ENCODE data around the gene ADAM22.

Gene ADAM22

DNA sequence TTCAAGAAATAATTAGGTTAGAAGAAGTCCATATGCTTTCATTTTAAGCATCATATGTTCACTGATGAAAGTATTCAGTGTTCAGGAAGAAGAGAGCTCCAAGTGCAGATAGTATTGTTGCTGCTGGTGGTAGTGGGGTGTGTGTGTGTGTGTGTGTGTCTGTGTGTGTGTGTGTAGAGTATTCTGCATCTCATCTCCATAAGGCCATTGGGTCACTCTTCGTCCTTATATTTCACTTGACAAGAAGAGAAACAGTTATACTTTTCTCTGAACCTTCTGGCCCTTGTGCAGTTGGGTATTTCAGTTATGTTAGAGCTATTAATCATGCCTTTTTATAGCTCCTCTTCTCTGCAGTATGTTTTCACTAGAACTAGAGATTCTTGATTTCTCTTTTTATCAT lies 26.2 kb downstream of the ADAM22 start:
- no peak overlapping the region for H3K4me3 ChIP-seq (ENCODE audit: low read depth, low read length)
- H3K36me3 ChIP-seq (ENCODE audit: control insufficient read depth, insufficient read depth, low read length) = no peaks in the 10 kb centered on the region
- H3K9me3 ChIP-seq (ENCODE audit: control insufficient read depth, insufficient read depth, low read length) = peaks cover 8% of the 10 kb centered on the region; the same call in 1 of the 2 replicates
- no peaks in the 10 kb centered on the region for H3K4me1 ChIP-seq (ENCODE audit: control insufficient read depth, insufficient read depth, low read length)
- H3K9ac ChIP-seq (ENCODE audit: low read depth, low read length) = no peak overlapping the region
- H3K27me3 ChIP-seq (ENCODE audit: control insufficient read depth, insufficient read depth, low read length) = no peaks in the 10 kb centered on the region
- H3K27ac ChIP-seq (ENCODE audit: low read depth, low read length) = no peak overlapping the region

DNA sequence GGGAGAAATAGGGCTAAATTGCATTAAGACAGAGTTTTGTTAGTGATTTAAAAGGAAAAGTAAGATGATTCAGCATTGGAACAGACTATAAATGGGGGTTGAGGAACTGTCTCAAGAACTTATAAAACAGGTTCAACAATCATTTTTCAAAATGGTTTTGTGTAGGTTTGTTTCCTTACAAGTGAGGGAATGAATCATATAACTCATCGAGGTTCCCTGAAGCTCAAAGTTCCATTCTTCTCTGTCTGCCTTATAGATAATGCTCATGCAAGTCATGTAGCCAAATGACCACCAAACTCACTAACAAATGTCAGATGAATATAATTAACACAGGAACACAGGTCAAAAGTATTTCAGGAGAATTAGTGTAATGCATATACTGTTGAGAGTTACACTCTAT lies 27.7 kb downstream of the ADAM22 start:
- Histone ChIP-seq H3K27ac (ENCODE audit: low read depth, low read length) (no peak overlapping the region), H3K36me3 (ENCODE audit: control insufficient read depth, insufficient read depth, low read length) (no peaks in the 10 kb centered on the region), H3K4me1 (ENCODE audit: control insufficient read depth, insufficient read depth, low read length) (no peaks in the 10 kb centered on the region), H3K4me3 (ENCODE audit: low read depth, low read length) (no peak overlapping the region), H3K9me3 (ENCODE audit: control insufficient read depth, insufficient read depth, low read length) (no peaks in the 10 kb centered on the region), H3K27me3 (ENCODE audit: control insufficient read depth, insufficient read depth, low read length) (no peaks in the 10 kb centered on the region), H3K9ac (ENCODE audit: low read depth, low read length) (no peak overlapping the region)

DNA sequence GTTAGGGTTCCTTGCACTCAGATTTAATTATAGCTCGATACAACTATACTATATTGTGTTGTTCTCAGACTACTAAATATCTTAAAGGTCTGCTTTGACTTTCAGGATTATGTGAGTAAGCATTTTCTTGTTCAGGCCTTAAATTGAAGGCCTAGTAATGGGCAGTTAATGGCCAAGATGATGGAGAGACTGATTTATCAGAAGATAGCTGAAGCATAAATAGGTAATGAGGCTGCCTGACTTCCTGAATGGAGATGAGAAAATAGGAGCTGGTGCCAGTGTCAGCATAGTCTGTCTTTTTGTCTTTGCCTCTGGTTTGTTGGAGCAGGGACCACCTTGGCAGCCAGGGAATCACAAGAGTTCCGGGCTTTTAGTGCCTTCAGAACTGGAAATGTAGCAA lies 32.2 kb downstream of the ADAM22 start:
- Histone ChIP-seq H3K27me3 (ENCODE audit: control insufficient read depth, insufficient read depth, low read length) (no peaks in the 10 kb centered on the region), H3K4me3 (ENCODE audit: low read depth, low read length) (no peak overlapping the region), H3K36me3 (ENCODE audit: control insufficient read depth, insufficient read depth, low read length) (no peaks in the 10 kb centered on the region), H3K27ac (ENCODE audit: low read depth, low read length) (no peak overlapping the region), H3K9ac (ENCODE audit: low read depth, low read length) (no peak overlapping the region), H3K9me3 (ENCODE audit: control insufficient read depth, insufficient read depth, low read length) (no peaks in the 10 kb centered on the region), H3K4me1 (ENCODE audit: control insufficient read depth, insufficient read depth, low read length) (no peaks in the 10 kb centered on the region)

- H3K9me3 ChIP-seq (ENCODE audit: control insufficient read depth, insufficient read depth, low read length) = no peaks in the 10 kb centered on the region
- H3K4me1 ChIP-seq (ENCODE audit: control insufficient read depth, insufficient read depth, low read length) = no peaks in the 10 kb centered on the region
- no peak overlapping the region for H3K9ac ChIP-seq (ENCODE audit: low read depth, low read length)
- no peak overlapping the region for H3K4me3 ChIP-seq (ENCODE audit: low read depth, low read length)
- no peaks in the 10 kb centered on the region for H3K36me3 ChIP-seq (ENCODE audit: control insufficient read depth, insufficient read depth, low read length)
- H3K27me3 ChIP-seq (ENCODE audit: control insufficient read depth, insufficient read depth, low read length) = no peaks in the 10 kb centered on the region
- H3K27ac ChIP-seq (ENCODE audit: low read depth, low read length) = no peak overlapping the region
Measured at GRCh38 chr7:87968021-87968420, 34.0 kb downstream of the ADAM22 start.

DNA sequence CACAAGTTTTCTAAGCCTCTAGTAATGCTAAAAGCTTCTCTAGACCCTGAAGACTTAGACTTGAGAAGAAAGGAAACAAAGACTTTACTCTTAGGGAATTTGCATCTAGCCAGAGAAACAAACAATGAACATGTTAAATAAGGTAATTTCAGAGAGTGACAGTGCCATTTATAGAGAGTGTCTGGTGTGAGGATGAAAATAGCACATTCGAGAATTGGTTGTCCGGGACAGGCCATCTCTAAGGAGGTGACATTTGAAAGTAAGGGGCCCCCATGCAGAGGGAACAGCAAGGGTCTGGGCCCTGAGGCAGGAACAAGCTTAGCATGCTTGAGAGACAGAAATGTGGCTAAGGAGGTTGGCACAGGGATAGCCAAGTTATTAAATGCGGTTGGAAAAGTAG lies 48.1 kb downstream of the ADAM22 start:
- no peak overlapping the region for H3K4me3 ChIP-seq (ENCODE audit: low read depth, low read length)
- H3K9me3 ChIP-seq (ENCODE audit: control insufficient read depth, insufficient read depth, low read length) = no peaks in the 10 kb centered on the region
- no peak overlapping the region for H3K9ac ChIP-seq (ENCODE audit: low read depth, low read length)
- H3K36me3 ChIP-seq (ENCODE audit: control insufficient read depth, insufficient read depth, low read length) = no peaks in the 10 kb centered on the region
- no peaks in the 10 kb centered on the region for H3K27me3 ChIP-seq (ENCODE audit: control insufficient read depth, insufficient read depth, low read length)
- H3K4me1 ChIP-seq (ENCODE audit: control insufficient read depth, insufficient read depth, low read length) = no peaks in the 10 kb centered on the region
- H3K27ac ChIP-seq (ENCODE audit: low read depth, low read length) = no peak overlapping the region

GRCh38 chr7:87984088-87984487 lies 50.0 kb downstream of the ADAM22 start:
- no peak overlapping the region for H3K27ac ChIP-seq (ENCODE audit: low read depth, low read length)

GRCh38 chr7:87993269-87993668 lies 59.2 kb downstream of the ADAM22 start:
- no peak overlapping the region for H3K4me3 ChIP-seq (ENCODE audit: low read depth, low read length)

More at GRCh38 chr7:87984088-87984487, 50.0 kb downstream of the ADAM22 start:
- no peak overlapping the region for H3K9ac ChIP-seq (ENCODE audit: low read depth, low read length)
- no peaks in the 10 kb centered on the region for H3K9me3 ChIP-seq (ENCODE audit: control insufficient read depth, insufficient read depth, low read length)
- H3K36me3 ChIP-seq (ENCODE audit: control insufficient read depth, insufficient read depth, low read length) = no peaks in the 10 kb centered on the region
- H3K27me3 ChIP-seq (ENCODE audit: control insufficient read depth, insufficient read depth, low read length) = no peaks in the 10 kb centered on the region
- H3K4me3 ChIP-seq (ENCODE audit: low read depth, low read length) = no peak overlapping the region
- H3K4me1 ChIP-seq (ENCODE audit: control insufficient read depth, insufficient read depth, low read length) = no peaks in the 10 kb centered on the region

DNA sequence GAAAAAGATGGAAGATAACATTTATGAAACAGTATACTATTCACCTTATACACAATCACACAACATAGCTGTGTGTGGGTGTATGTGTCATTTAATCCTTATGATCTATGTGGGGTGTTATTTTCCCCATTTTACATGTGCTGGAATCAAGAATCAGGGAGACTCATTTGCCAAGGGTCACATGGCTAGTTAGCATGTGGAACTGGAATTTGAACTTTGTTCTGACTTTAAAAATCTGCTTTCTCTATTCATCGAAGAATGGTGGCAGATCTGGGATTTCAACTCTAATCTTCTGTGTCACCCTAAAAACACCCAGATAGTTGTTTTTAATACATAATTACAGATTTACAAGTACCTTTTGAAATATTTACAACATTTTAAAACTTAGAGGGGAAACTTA lies 65.2 kb downstream of the ADAM22 start:
- Histone ChIP-seq H3K9ac (ENCODE audit: low read depth, low read length) (no peak overlapping the region), H3K27me3 (ENCODE audit: control insufficient read depth, insufficient read depth, low read length) (no peaks in the 10 kb centered on the region), H3K27ac (ENCODE audit: low read depth, low read length) (no peak overlapping the region), H3K36me3 (ENCODE audit: control insufficient read depth, insufficient read depth, low read length) (no peaks in the 10 kb centered on the region), H3K9me3 (ENCODE audit: control insufficient read depth, insufficient read depth, low read length) (no peaks in the 10 kb centered on the region), H3K4me3 (ENCODE audit: low read depth, low read length) (no peak overlapping the region), H3K4me1 (ENCODE audit: control insufficient read depth, insufficient read depth, low read length) (no peaks in the 10 kb centered on the region)

More at GRCh38 chr7:87993269-87993668, 59.2 kb downstream of the ADAM22 start:
- Histone ChIP-seq H3K27ac (ENCODE audit: low read depth, low read length) (no peak overlapping the region), H3K4me1 (ENCODE audit: control insufficient read depth, insufficient read depth, low read length) (no peaks in the 10 kb centered on the region), H3K27me3 (ENCODE audit: control insufficient read depth, insufficient read depth, low read length) (no peaks in the 10 kb centered on the region), H3K9ac (ENCODE audit: low read depth, low read length) (no peak overlapping the region), H3K36me3 (ENCODE audit: control insufficient read depth, insufficient read depth, low read length) (no peaks in the 10 kb centered on the region), H3K9me3 (ENCODE audit: control insufficient read depth, insufficient read depth, low read length) (no peaks in the 10 kb centered on the region)

DNA sequence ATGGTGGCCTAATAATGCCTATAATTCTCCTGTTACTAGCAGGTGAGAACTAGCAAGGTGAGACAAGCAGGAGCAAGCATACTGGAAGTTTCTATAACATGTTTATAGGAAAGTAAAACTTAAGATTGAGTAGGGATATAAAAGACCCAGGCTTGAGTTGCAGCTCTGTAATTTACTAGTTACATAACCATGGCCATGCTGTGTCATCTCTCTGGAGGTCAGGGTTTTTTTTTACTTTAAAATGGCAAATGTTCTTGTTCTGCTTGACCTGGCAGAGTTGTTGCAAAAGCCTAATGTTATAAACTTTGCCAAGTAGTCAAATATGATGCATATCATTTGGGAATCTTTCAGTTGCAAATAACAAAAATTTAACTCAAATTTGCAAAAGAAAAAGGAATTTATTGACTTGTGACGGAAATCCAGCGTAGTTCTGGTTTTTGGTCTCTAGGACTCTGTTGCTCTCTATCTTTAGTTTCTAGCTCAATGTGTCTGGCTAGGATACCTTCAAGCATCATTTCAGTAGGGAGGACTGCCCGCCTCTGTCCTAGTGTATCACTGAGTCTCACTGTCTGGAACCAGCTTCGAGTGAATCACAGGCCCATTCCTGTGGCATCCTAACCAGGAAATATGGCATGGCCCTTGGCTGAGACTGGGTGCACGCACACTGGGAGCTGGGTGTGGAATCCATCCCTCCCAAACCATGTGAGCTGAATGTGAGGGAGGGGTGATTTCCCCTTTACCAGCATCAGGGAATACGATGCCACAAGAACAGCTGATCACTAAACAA lies 67.9 kb downstream of the ADAM22 start:
- H3K27me3 ChIP-seq (ENCODE audit: control insufficient read depth, insufficient read depth, low read length) = no peaks in the 10 kb centered on the region
- H3K4me3 ChIP-seq (ENCODE audit: low read depth, low read length) = no peak overlapping the region
- H3K27ac ChIP-seq (ENCODE audit: low read depth, low read length) = no peak overlapping the region
- no peak overlapping the region for H3K9ac ChIP-seq (ENCODE audit: low read depth, low read length)
- no peaks in the 10 kb centered on the region for H3K4me1 ChIP-seq (ENCODE audit: control insufficient read depth, insufficient read depth, low read length)
- no peaks in the 10 kb centered on the region for H3K9me3 ChIP-seq (ENCODE audit: control insufficient read depth, insufficient read depth, low read length)
- H3K36me3 ChIP-seq (ENCODE audit: control insufficient read depth, insufficient read depth, low read length) = no peaks in the 10 kb centered on the region

- H3K27ac ChIP-seq (ENCODE audit: low read depth, low read length) = no peak overlapping the region
- no peaks in the 10 kb centered on the region for H3K4me1 ChIP-seq (ENCODE audit: control insufficient read depth, insufficient read depth, low read length)
- no peak overlapping the region for H3K9ac ChIP-seq (ENCODE audit: low read depth, low read length)
- H3K9me3 ChIP-seq (ENCODE audit: control insufficient read depth, insufficient read depth, low read length) = no peaks in the 10 kb centered on the region
- H3K4me3 ChIP-seq (ENCODE audit: low read depth, low read length) = no peak overlapping the region
- H3K27me3 ChIP-seq (ENCODE audit: control insufficient read depth, insufficient read depth, low read length) = no peaks in the 10 kb centered on the region
- no peaks in the 10 kb centered on the region for H3K36me3 ChIP-seq (ENCODE audit: control insufficient read depth, insufficient read depth, low read length)
Measured at GRCh38 chr7:88002617-88003016, 68.6 kb downstream of the ADAM22 start.

DNA sequence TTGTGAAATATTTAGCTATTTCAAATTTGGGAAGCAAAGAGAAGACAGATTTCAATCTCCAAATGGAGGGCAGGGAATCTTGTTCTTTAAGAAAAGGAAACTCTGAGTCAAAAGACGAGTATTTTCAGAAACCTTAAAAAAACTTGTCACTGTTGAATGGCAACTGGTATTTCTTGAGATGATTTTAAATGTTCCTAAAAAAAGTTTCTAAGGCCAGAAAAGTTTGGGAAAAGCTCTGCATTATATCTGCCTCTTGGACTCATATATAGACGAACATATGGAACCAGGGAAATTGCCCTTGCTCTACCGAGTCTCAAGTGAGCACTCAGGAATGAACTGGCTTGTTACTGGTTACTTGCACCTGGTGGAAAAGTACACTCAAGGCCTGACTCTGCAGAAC lies 69.5 kb downstream of the ADAM22 start:
- H3K4me1 ChIP-seq (ENCODE audit: control insufficient read depth, insufficient read depth, low read length) = no peaks in the 10 kb centered on the region
- H3K36me3 ChIP-seq (ENCODE audit: control insufficient read depth, insufficient read depth, low read length) = no peaks in the 10 kb centered on the region
- H3K9ac ChIP-seq (ENCODE audit: low read depth, low read length) = no peak overlapping the region
- H3K9me3 ChIP-seq (ENCODE audit: control insufficient read depth, insufficient read depth, low read length) = no peaks in the 10 kb centered on the region
- H3K4me3 ChIP-seq (ENCODE audit: low read depth, low read length) = no peak overlapping the region
- no peak overlapping the region for H3K27ac ChIP-seq (ENCODE audit: low read depth, low read length)
- H3K27me3 ChIP-seq (ENCODE audit: control insufficient read depth, insufficient read depth, low read length) = no peaks in the 10 kb centered on the region

Measured in HUES48 (cell line).